Measurements from ENCODE around the gene ANKRD63. TPM values are rescaled to one million over a fixed set of nuclear protein-coding genes. Genes with fewer than 3 reads are reported as not detected.

ANKRD63 gene
- total and polyA plus RNA-seq, 9 of the 15 experiments (the other 6 are each of a cell fraction or from before 2014, with no cell fraction given) = 1.3 to 2.0 (median 1.8) TPM; not detected in 6

- Histone ChIP-seq H3K4me2 (ENCODE audit: insufficient read depth, low read length) (no peak overlapping the region), H3K79me2 (ENCODE audit: control insufficient read depth, insufficient read depth, low read length) (no peaks in the 10 kb centered on the region), H4K20me1 (replicated peaks; ENCODE audit: control insufficient read depth, insufficient read depth, low read length) (0 out of 2 replicates have a peak, but pooled peaks cover 2% of the 10 kb centered on the region), H3K36me3 (ENCODE audit: control insufficient read depth, insufficient read depth, low read length) (no peaks in the 10 kb centered on the region), H3K4me1 (replicated peaks in 1 of 2; ENCODE audit: control insufficient read depth in 2 of 2, insufficient read depth in 2 of 2, low read length in 2 of 2) (peaks cover 6 to 29% of the 10 kb centered on the region in 2 experiments; a peak in 3 of 5 replicates), H3K27me3 (ENCODE audit: control insufficient read depth in 2 of 2, insufficient read depth in 2 of 2, low read length in 2 of 2) (peaks cover 2 to 9% of the 10 kb centered on the region in 2 experiments; a peak in 3 of 5 replicates), H3K9ac (ENCODE audit: insufficient read depth in 1 of 2, low read depth in 2 of 2, low read length in 2 of 2) (peak overlapping the region in 1 of 2 experiments; percentile 53; a peak in 1 of 4 replicates), H2AFZ (ENCODE audit: low read depth, low read length) (no peak overlapping the region), H3K9me3 (replicated peaks; ENCODE audit: control insufficient read depth, insufficient read depth, low read depth, low read length) (no peaks in the 10 kb centered on the region), H3K9me1 (ENCODE audit: control insufficient read depth, insufficient read depth, low read length) (no peaks in the 10 kb centered on the region), H3K4me3 (no peak overlapping the region), H3K27ac (ENCODE audit: extremely low read depth, low read depth, low read length) (no peak overlapping the region)
- no peak for ATAC-seq
- no peak for DNase-seq (ENCODE audit: extremely low read depth in 1 of 4, low spot score in 3 of 4)
- no peak for TF ChIP-seq PBX2 (CRISPR knock-in tag; IDR thresholded peaks at IDR 0.05; ENCODE audit: low read depth)
- no peak for TF ChIP-seq PBX2 (tag; conservative IDR thresholded peaks at IDR 0.05; ENCODE audit: low read depth)
- TF ChIP-seq HMG20B (CRISPR knock-in tag; IDR thresholded peaks at IDR 0.05) = no peak
- intact Hi-C loops (cut with micrococcal nuclease) (no loop called here), in situ Hi-C loops (cut with MboI) (no loop called here)
- no peak for FAIRE-seq
- BruUV-seq (replicated peaks) = no TSS peak
- CTCF ChIA-PET (ENCODE audit: low intra/inter-chr PET ratio) = no interaction called here
- 73% methylated on average over 4 of the region's 4 CpGs for WGBS (ENCODE audit: insufficient coverage, low coverage, missing lambda C conversion rate)
- POLR2A ChIA-PET = interaction anchor here (0.6 to 1.7 kb wide), 5 partner anchors 11 to 452 kb away, joined by 3 to 8 read pairs (median 5); partner anchors contain the start of gene PAK6
Measured at GRCh38 chr15:40255033-40255432, 27.8 kb downstream of the ANKRD63 start.

Data from K562 (cell line).